HG02759 (cell line): ENCODE data around the gene PMPCA.

Experiments
- ATAC-seq: cut with Tn5 transposase; IDR thresholded peaks from one replicate; pipeline ENCODE4 v1.9.1; 2021; ENCODE audit warnings: mild to moderate bottlenecking, moderate library complexity; ENCODE audit not compliant: unreplicated experiment

PMPCA gene

DNA sequence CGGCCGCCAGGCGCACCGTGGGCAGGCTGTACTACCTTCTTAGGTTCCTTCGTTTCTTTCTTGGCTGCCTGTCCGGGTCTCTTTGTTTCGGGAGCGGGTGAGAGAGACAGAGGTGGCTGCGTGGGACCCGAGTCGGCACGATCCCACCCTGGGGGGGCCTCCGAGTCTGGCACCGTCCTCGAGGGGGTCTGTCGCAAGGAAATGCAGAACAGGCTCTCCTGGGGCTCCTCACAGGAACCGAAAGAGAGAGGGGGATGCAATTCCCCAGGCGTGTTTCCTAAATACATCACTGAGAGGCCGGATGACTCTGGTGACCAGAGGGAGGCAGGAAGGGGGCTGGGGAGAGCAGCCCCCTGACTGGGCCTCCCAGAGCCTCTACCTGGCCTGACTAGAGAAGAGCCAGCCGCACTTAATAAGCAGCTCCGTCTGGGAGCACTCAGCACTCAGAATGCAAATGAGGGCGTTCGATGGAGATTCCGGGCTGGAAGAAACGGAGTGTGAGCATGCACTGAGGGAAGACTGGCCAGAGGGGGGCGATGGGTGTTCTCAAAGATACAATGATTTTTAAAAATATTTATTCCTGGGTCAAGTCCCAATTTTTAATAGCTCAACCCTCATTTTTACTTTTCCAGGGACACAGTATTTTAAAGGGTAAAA, 40.9 kb downstream of the PMPCA start:
- no peak for ATAC-seq

DNA sequence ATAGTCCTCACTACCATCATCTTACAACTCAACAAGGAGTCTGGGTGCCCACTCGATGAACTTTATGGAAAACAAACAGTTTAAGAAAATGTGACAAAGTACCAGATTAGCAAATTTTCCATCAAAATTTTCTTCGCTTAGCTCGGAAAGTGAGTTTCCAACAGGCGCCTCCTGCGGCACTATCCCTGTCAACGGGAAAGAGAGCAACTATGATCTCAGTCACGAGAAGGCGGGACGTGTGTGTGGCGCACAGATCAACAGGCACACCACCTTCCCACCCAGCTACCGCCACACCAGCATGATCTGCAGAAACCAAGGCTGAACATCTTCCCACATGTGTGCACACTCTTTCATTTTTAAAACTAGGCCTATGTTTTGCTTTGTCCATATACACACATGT, 42.9 kb downstream of the PMPCA start:
- ATAC-seq = no peak

DNA sequence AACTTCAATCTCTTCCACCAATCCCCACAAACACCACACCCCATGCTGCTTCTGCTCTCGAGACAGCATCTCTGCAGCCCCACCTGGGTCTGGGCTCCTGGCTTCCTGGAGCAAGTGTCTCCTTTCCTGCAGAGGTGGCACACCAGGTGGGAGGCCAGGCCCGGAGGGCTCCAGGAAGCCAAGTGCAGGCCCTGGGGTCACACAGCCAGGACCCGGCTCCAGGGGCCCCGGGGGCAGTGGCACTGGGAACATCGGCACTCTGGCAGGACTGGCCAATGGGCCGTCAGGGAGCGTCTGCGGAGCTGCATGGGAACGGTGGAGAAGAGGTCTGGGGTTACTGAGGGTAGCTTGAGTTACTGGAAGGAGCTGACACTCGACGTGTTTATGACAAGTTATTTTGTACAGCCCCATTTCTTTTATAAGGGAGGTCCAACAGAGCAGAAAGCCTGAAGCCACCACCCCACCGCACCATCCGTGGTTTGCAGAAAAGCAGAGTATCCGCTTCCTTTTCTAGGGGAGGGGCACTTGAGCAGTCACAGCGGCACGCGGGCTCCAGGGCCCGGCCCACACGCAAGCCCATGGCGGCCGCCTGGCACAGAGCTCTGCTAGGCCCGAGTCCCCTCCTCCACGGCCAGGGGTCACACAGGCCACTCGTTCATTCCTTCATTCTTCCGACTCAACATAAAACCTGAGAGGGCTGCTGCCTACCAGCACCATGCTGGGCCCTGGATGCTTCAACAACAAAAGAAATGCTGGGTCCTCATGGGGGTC, 43.8 kb downstream of the PMPCA start:
- no peak for ATAC-seq

DNA sequence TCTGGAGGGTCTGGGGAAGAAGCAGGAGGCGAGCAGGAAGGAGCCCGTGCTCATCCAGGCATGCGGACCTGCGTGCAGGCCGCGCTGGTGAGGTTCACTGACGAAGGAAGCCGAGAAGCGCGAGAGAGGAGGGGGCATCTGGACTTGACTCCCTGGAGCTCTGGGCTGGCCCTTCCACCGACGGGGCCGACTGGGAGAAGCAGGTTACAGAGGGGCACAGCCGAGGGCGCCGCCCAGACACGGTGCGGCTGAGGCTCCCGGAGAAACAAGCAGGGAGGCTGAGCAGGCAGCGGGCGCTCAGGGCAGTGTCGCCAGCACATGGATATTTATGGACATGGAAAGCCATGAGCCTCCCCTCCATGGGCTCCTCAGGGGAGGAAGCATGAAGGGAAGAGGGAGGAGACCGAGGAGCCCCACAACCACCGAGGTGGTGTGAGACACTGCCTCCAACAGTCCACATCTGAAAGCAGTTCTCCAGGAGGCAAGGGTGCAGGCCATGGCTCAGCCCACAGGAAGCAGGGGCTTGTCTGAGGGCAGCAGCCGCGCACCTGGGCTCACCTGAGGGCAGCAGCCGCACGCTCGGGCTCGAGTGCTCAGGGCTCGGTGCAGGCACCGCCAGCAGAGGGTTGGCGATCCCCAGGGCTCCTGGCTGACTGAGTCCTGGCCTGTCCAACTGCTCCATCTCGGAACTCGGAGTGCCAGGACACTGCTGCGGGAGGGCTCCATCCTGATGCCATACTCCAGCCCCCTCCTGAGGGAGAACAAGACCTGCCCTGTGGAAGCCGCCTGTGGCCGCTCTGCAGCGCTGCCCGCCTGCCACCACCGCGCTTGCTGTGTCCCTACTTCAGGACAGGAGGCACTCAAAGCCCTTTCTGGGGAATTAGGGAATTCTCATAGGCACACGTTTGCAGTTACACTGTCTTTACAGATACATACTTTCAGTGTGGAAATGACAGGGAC, 44.9 kb downstream of the PMPCA start:
- ATAC-seq = no peak

- no peak for ATAC-seq
These were observed 45.8 kb downstream of the PMPCA start for GRCh38 chr9:136456258-136456657.

DNA sequence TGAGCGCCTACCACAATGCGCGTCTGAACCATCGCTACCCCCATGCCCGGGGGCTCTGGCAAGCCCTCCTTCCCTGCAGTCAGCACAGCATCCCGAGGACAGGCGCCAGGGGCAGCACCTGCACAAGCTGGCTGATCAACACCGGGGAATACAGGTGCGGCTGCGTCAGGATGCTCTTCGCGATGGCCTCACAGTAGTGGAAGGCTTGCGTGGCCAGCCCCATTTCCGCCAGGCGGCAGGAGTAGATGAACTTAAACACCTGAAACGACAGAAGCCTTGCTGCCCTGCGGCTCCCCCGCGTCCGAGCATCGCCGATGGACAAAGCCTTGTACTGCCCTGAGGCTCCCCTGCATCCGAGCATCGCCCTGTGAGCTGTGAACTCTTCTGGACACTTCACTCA, 46.9 kb downstream of the PMPCA start:
- ATAC-seq = no peak

- ATAC-seq = no peak
These were observed 49.0 kb downstream of the PMPCA start for GRCh38 chr9:136459425-136459824.

GRCh38 chr9:136460772-136461325, 50.4 kb downstream of the PMPCA start:
- no peak for ATAC-seq

GRCh38 chr9:136462664-136463063, 52.2 kb downstream of the PMPCA start:
- ATAC-seq = no peak

- ATAC-seq = no peak
These were observed 53.1 kb downstream of the PMPCA start for GRCh38 chr9:136463578-136463977.

DNA sequence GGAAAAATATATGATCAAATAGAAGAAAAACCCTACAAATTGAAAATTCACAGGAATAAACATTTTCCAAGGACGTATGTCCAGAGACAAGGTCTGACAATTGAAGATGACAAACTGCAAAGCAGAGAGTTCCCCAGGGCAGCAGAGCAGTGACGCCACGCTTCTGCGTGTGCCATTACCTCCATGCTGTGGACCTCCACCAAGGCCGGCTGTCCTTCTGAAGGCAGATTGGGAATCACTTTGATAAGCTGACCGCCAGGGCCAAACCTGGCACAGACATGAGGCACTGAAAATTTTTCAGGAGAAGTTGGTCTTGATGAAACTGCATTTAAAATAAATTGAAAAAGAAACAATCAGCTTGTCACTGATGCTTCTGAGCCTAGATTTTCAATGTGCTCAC, 53.8 kb downstream of the PMPCA start:
- no peak for ATAC-seq

- ATAC-seq = no peak
These were observed 55.2 kb downstream of the PMPCA start for GRCh38 chr9:136465500-136466154.

GRCh38 chr9:136466155-136466541, 55.7 kb downstream of the PMPCA start:
- no peak for ATAC-seq

DNA sequence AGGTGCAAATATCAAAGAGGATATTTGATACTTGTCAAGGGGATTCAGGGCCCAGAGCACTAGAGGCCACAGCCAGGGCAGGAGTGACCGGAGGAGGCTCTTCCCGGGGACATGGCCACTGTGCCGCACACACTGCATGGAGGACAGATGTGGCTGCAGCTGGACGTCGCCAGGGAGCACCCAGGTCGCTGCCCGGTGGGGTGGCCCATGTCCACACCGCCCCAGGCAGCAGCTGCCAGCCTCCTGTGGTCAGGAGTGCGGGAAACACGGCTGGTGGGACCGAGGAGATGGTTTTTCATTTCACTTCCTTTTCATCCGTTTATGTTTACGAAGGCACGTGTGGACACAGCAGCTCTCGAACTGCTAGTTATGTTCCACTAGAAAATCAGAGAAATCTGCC, 57.3 kb downstream of the PMPCA start:
- no peak for ATAC-seq

- ATAC-seq = no peak
These were observed 59.9 kb downstream of the PMPCA start for GRCh38 chr9:136470356-136470755.

DNA sequence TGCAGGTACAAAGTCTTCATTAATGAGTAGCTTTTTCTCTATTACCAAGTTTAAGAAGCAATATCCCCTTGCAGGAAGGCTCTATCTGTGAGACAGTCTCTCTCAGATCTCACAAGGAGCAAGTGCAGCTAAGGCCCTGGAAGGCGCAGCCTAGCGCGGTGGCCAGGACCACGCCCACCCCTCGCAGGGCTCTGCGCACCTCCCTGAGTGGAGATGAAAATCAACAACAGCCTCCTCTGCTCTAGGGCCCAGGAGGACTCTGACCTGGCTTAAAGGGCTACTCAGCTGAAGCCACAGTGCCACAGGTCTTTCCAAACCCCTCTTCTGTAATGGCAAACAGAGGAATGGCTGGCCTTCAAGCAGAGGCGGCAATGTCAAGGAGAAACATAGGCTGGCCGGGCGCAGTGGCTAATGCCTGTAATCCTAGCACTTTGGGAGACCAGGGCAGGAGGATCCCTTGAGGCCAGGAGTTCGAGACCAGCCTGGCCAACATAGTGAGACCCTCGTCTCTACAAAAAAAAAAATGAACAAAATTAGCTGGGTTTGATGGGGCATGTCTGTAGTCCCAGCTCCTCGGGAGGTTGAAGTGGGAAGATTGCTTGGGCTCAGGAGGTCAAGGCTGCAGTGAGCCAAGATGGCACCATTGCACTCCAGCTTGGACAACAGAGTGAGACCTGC, 60.5 kb downstream of the PMPCA start:
- ATAC-seq = no peak

GRCh38 chr9:136471802-136472487, 61.5 kb downstream of the PMPCA start:
- no peak for ATAC-seq

GRCh38 chr9:136472640-136473353, 62.3 kb downstream of the PMPCA start:
- ATAC-seq = no peak

DNA sequence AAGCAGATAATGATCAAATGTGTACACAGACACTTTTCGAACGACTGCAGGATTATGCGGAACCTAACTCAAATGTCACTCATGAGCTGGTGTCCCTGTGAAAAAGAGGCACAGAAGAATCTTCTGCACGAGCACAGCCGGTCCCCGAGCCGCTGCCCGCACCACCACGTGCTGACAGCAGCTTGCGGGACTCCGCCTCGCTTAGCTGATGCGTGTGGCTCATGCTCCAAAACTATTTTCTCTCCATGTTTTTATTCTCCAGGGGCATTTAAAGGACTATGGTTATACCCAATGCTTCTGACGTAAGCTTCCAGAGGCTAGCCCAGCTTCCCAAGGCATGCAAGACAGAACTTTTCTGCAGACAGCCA, 62.9 kb downstream of the PMPCA start:
- ATAC-seq = no peak
